ENCODE measurements around the gene MPST.
A peak's percentile ranks its signal among the peaks of the same experiment; 100 is the strongest.

The MPST gene

DNA sequence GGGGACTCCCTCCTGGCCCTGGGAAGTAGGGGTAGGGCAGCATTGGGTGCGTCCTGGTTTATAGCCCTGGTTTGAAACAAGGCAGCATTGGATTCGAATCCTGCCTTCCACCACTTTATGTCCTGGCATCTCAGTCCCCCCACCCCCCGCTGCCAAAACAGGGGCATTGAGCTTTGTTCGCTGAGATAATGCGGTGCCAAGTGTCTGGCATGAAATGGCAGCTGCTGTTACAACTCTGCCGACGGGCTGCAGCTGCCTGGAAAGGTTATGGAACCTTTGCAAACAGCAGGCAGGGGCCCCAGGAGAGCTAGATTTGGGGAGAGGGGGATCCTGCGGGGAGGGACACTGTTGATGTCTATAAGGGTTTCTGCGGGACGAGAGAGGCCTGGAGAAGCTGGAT lies 2.2 kb upstream of the MPST start:
- TF ChIP-seq, protein P1, sequence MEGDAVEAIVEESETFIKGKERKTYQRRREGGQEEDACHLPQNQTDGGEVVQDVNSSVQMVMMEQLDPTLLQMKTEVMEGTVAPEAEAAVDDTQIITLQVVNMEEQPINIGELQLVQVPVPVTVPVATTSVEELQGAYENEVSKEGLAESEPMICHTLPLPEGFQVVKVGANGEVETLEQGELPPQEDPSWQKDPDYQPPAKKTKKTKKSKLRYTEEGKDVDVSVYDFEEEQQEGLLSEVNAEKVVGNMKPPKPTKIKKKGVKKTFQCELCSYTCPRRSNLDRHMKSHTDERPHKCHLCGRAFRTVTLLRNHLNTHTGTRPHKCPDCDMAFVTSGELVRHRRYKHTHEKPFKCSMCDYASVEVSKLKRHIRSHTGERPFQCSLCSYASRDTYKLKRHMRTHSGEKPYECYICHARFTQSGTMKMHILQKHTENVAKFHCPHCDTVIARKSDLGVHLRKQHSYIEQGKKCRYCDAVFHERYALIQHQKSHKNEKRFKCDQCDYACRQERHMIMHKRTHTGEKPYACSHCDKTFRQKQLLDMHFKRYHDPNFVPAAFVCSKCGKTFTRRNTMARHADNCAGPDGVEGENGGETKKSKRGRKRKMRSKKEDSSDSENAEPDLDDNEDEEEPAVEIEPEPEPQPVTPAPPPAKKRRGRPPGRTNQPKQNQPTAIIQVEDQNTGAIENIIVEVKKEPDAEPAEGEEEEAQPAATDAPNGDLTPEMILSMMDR (conservative IDR thresholded peaks at IDR 0.05; ENCODE audit: low read length) = no peak
- H3K4me3 ChIP-seq (ENCODE audit: low read length) = no peak overlapping the region
- DNase-seq (ENCODE audit: low read depth) = no peak

DNA sequence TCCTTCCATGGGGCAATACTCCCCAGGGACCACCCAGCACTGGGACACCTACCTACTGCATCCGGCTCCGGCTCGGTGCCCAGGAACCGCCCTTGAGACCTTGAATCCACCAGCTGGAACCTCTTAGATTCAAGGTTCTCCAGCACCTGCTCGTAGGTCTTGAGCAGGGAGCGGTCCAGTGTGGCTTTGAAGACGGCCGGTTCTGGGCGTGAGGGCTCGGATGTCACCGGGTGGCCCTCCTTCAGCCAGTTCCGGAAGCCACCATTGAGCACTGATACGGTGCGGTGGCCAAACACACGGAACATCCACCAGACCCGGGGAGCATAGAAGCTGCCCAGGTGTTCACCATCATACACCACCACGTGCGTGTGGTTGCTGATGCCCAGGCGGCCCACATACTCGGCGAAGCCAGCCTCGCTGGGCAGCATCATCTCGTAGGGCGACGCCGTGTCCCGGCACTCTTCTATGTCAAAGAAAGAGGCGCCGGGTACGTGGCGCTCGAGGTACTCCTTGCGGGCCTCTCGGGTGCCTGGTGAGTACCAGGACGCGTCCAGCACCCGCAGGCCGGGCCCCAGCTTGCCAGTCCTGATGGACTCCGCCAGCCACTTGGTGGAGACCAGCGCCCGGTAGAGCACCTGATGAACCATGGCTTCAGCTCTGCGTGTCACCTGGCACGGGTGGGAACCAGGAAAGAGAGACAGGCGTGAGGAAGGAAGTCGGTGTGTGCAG lies 1.3 kb upstream of the MPST start:
- H3K4me3 ChIP-seq (ENCODE audit: low read length) = peak overlapping the region; percentile 73
- TF ChIP-seq, protein P1 (conservative IDR thresholded peaks at IDR 0.05; ENCODE audit: low read length) = no peak
- no peak for DNase-seq (ENCODE audit: low read depth)

DNA sequence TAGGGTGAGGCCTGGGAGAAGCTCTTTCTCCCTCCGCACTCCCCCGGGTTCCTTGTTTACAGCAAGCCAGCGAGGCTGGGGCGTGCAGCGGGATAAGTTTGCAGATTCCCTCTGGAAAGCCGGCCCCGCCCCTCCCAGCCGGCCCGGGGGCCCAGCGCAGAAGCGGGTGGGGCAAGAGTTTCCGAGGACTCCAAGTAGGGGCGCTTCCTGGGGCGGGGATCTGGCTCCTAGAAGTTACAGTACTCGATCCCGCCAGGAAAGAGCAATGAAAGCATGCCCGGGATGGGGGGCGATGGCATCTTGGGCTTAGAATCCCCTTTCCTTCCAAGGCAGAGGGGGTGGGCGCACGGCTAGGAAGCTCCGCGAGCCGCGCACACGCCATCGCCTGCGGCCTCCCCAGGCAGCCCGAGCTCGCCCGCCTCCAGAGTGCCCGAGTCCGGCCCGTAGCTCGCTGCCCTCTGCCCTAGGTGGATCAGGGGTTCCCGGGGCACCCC lies 680 bp upstream of the MPST start:
- DNase-seq (ENCODE audit: low read depth) = peak; percentile 39
- H3K4me3 ChIP-seq (ENCODE audit: low read length) = peak overlapping the region; percentile 73
- TF ChIP-seq, protein P1 (conservative IDR thresholded peaks at IDR 0.05; ENCODE audit: low read length) = no peak

DNA sequence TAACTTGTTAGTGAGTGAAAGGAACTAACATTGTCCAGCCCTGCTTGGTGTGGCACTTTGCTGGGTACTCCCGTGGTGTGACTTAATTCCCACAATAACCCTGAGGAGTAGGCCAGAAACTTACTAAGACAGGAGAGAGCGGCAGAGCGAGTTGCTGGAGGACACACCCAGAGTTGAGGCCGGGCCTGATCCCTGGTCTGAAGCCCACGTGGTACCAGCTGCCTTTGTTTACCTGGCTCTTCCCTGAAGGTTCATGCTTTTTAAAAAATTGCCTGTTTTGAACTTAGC lies 594 bp downstream of the MPST start:
- TF ChIP-seq, protein P1 (conservative IDR thresholded peaks at IDR 0.05; ENCODE audit: low read length) = no peak
- H3K4me3 ChIP-seq (ENCODE audit: low read length) = peak overlapping the region; percentile 63
- peak; percentile 56 for DNase-seq (ENCODE audit: low read depth)

DNA sequence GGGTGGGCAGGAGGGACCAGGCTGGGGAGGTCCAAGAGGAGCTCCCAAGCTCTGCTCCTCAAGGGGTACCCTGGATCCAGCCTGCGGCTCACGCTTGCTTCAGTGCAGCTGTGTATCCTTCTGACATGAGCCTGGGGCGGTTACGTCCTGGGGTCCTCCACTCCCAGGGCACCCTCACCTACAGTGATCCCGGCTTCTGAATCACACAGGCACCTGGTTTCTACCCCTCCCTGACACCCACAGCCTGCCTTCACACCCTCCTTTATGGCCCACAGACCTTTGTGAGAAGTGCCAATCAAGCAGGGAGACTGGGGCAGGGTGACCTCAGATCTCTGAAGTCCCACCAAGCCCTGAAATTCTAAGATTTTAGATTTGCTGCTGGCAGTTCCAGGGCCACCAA lies 1.5 kb downstream of the MPST start:
- H3K4me3 ChIP-seq (ENCODE audit: low read length) = no peak overlapping the region
- DNase-seq (ENCODE audit: low read depth) = no peak

DNA sequence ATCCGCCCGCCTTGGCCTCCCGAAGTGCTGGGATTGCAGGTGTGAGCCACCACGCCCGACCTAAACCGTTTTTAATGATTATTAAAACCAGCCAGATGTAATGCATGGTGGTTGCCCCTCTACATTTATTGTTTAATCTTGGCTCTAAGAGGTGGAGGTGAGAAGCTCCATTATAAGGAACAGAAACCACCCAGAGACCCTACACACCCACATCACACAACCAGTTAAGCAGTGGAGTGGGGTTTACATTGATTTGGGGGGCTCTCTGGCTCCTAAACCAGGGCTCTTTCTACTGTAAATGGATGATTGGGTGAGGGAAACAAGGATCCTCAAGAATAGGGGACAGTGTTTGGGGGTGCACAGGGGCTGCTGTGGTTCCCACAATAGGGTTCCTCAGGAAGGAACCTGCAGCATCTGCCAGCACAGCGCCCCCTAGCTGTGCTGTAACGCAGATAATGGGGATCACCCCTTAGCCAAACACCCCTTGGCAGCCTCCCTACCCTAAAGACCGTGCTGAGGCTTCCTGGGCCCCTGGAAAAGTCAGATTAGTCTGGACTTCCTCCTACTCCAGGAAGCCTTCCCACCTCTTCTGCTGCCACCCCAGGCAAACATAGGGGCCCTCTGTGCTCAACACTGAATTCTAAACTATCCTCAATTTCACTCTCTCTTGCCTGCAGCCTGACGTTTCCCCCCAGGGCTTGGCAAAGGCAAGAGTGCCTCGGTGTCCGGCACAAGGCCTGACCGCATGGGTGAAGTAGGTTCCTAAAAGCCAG lies 2.4 kb downstream of the MPST start:
- H3K4me3 ChIP-seq (ENCODE audit: low read length) = no peak overlapping the region
- TF ChIP-seq, protein P1 (conservative IDR thresholded peaks at IDR 0.05; ENCODE audit: low read length) = peak; percentile 68

More for the DNA sequence above, 1.5 kb downstream of the MPST start:
- TF ChIP-seq, protein P1 (conservative IDR thresholded peaks at IDR 0.05; ENCODE audit: low read length) = no peak

More for the DNA sequence above, 2.4 kb downstream of the MPST start:
- DNase-seq (ENCODE audit: low read depth) = peak; percentile 42
